EH (cell line): Measurements from ENCODE around the gene HOXD3.

Experiments
- DNase-seq: peaks from one replicate; pipeline ENCODE4 v3.0.0-alpha.2; 2015; ENCODE audit warnings: low read depth

The HOXD3 gene

GRCh38 chr2:176121190-176122051 is 35.7 kb upstream of the HOXD3 start:
- no peak for DNase-seq

GRCh38 chr2:176122052-176122682 is 34.9 kb upstream of the HOXD3 start:
- no peak for DNase-seq

GRCh38 chr2:176122683-176123410 is 34.3 kb upstream of the HOXD3 start, which contains the start of gene HOXD9:
Gene HOXD9 (plus strand): TSS chr2:176122719. CDS start chr2:176122769, 50 bp downstream.
- peak; percentile 34 for DNase-seq

GRCh38 chr2:176123411-176124109 is 33.5 kb upstream of the HOXD3 start:
- DNase-seq = no peak

GRCh38 chr2:176124110-176124946 is 32.8 kb upstream of the HOXD3 start:
- DNase-seq = no peak

GRCh38 chr2:176124947-176125771 is 31.9 kb upstream of the HOXD3 start:
- no peak for DNase-seq

GRCh38 chr2:176125772-176126054 is 31.4 kb upstream of the HOXD3 start:
- no peak for DNase-seq

- DNase-seq = peak; percentile 57
These were observed 30.0 kb upstream of the HOXD3 start for GRCh38 chr2:176126929-176127773.

- DNase-seq = no peak
These were observed 29.4 kb upstream of the HOXD3 start for GRCh38 chr2:176127774-176128072.

- DNase-seq = no peak
These were observed 28.7 kb upstream of the HOXD3 start for GRCh38 chr2:176128172-176128981.

- DNase-seq = peak; percentile 64
These were observed 27.9 kb upstream of the HOXD3 start, which contains the start of gene HOXD8 for GRCh38 chr2:176128982-176129796. Gene HOXD8 (plus strand): TSS chr2:176129705. CDS start chr2:176130367, 662 bp downstream.

GRCh38 chr2:176129813-176130146 is 27.3 kb upstream of the HOXD3 start:
- no peak for DNase-seq

- DNase-seq = peak; percentile 43
These were observed 26.8 kb upstream of the HOXD3 start for GRCh38 chr2:176130147-176130956.

GRCh38 chr2:176130957-176131847 is 25.9 kb upstream of the HOXD3 start:
- DNase-seq = no peak

- DNase-seq = no peak
These were observed 25.3 kb upstream of the HOXD3 start for GRCh38 chr2:176131848-176132158.
